NCI-H345 (cell line): Measurements from ENCODE around the gene ZFYVE19.

Experiments used
- DNase-seq: peaks from one replicate; lab custom pipeline; 2025; lab: John Stamatoyannopoulos, UW

ZFYVE19 gene

GRCh38 chr15:40815042-40815698, 8.3 kb downstream of the ZFYVE19 start:
- DNase-seq = no peak

GRCh38 chr15:40819048-40819447, 12.2 kb downstream of the ZFYVE19 start:
- no peak for DNase-seq

- no peak for DNase-seq
These were observed 14.3 kb downstream of the ZFYVE19 start for GRCh38 chr15:40821195-40821594.

GRCh38 chr15:40823572-40824343, 16.9 kb downstream of the ZFYVE19 start:
- DNase-seq = peak; percentile 25

GRCh38 chr15:40825661-40826422, 19.0 kb downstream of the ZFYVE19 start:
- no peak for DNase-seq

- DNase-seq = no peak
These were observed 19.7 kb downstream of the ZFYVE19 start for GRCh38 chr15:40826423-40827075.

- no peak for DNase-seq
These were observed 21.7 kb downstream of the ZFYVE19 start, which contains the start of gene PPP1R14D for GRCh38 chr15:40828447-40829036. PPP1R14D (minus strand) TSS chr15:40828708; CDS start chr15:40828641, 67 bp downstream.

GRCh38 chr15:40829115-40829514, 22.2 kb downstream of the ZFYVE19 start:
- DNase-seq = no peak

GRCh38 chr15:40830884-40831283, 24.0 kb downstream of the ZFYVE19 start:
- peak; percentile 96 for DNase-seq

GRCh38 chr15:40831861-40832260, 25.0 kb downstream of the ZFYVE19 start:
- DNase-seq = no peak

- DNase-seq = no peak
These were observed 26.0 kb downstream of the ZFYVE19 start for GRCh38 chr15:40832903-40833302.

- DNase-seq = no peak
These were observed 29.1 kb downstream of the ZFYVE19 start for GRCh38 chr15:40836020-40836419.

GRCh38 chr15:40838756-40839155, 31.9 kb downstream of the ZFYVE19 start:
- DNase-seq = no peak

- no peak for DNase-seq
These were observed 34.9 kb downstream of the ZFYVE19 start for GRCh38 chr15:40841741-40842140.

GRCh38 chr15:40843261-40843884, 36.5 kb downstream of the ZFYVE19 start:
- DNase-seq = peak; percentile 9

GRCh38 chr15:40843885-40844695, 37.2 kb downstream of the ZFYVE19 start, which contains the start of gene SPINT1:
SPINT1 (plus strand) TSS chr15:40844048; CDS start chr15:40844555, 507 bp downstream.
- DNase-seq = peak; percentile 49

- peak; percentile 43 for DNase-seq
These were observed 37.8 kb downstream of the ZFYVE19 start for GRCh38 chr15:40844696-40845030.

- no peak for DNase-seq
These were observed 38.1 kb downstream of the ZFYVE19 start for GRCh38 chr15:40845036-40845435.

GRCh38 chr15:40845511-40846284, 38.8 kb downstream of the ZFYVE19 start:
- DNase-seq = peak; percentile 16

- no peak for DNase-seq
These were observed 39.9 kb downstream of the ZFYVE19 start for GRCh38 chr15:40846841-40847222.
